ENCODE measurements around the gene PTGFRN. TPM values are rescaled to one million over a fixed set of nuclear protein-coding genes. Genes with fewer than 3 reads are reported as not detected.
A peak's percentile ranks its signal among the peaks of the same experiment; 100 is the strongest.

PTGFRN gene
- total RNA-seq, 1 donor from 2014 or later, result 91.3 TPM

DNA sequence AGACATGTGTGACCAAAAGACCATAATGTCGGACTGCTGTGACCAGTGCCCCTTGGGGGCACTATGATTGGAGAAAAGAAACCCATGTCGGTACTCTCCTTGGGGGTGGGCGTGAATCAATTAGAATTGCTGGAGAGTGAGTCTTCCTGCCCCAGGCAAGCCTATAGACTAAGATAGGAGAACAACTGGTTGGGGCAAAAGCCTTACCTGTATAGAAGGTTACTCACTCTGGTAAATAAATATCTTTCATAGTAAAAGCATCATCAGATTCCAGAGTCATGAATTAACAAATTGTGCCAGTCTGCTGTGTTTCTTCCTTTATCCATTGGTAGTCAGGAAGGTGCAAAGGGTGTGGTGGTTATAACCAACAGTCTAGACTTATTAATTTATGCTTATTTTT is 2.9 kb upstream of the PTGFRN start:
- DNase-seq (ENCODE audit: low read depth), result no peak
- no peaks in the 10 kb centered on the region for H3K27me3 ChIP-seq (ENCODE audit: control insufficient read depth, insufficient read depth, low read length)
- TF ChIP-seq, protein P1, sequence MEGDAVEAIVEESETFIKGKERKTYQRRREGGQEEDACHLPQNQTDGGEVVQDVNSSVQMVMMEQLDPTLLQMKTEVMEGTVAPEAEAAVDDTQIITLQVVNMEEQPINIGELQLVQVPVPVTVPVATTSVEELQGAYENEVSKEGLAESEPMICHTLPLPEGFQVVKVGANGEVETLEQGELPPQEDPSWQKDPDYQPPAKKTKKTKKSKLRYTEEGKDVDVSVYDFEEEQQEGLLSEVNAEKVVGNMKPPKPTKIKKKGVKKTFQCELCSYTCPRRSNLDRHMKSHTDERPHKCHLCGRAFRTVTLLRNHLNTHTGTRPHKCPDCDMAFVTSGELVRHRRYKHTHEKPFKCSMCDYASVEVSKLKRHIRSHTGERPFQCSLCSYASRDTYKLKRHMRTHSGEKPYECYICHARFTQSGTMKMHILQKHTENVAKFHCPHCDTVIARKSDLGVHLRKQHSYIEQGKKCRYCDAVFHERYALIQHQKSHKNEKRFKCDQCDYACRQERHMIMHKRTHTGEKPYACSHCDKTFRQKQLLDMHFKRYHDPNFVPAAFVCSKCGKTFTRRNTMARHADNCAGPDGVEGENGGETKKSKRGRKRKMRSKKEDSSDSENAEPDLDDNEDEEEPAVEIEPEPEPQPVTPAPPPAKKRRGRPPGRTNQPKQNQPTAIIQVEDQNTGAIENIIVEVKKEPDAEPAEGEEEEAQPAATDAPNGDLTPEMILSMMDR (IDR thresholded peaks at IDR 0.05; ENCODE audit: insufficient read depth, low read length, poor library complexity, severe bottlenecking), result no peak
- H3K36me3 ChIP-seq (ENCODE audit: control insufficient read depth, insufficient read depth, low read length), result no peaks in the 10 kb centered on the region
- no peak overlapping the region for H3K4me3 ChIP-seq (ENCODE audit: low read depth, low read length)

DNA sequence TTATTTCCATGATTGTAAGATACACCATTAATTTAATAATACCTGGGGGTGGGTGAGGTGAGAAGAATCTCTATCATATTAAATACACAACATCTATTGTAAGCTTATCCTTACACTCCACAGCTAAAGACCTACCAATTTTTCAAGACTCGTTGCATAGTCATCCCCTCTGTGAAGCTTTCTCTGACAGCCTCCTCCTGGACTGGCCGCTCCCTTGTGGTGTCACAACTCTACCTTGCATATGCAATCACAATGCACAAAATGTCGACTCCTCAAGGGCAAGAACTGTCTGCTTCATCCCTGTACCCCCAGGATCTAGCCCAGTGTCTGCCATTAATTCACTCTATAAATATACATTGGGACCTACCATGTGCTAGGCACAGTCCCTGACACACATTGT is 2.4 kb upstream of the PTGFRN start:
- Histone ChIP-seq H3K27me3 (ENCODE audit: control insufficient read depth, insufficient read depth, low read length) (no peaks in the 10 kb centered on the region), H3K4me3 (ENCODE audit: low read depth, low read length) (no peak overlapping the region), H3K36me3 (ENCODE audit: control insufficient read depth, insufficient read depth, low read length) (no peaks in the 10 kb centered on the region)
- DNase-seq (ENCODE audit: low read depth), result no peak
- TF ChIP-seq, protein P1 (IDR thresholded peaks at IDR 0.05; ENCODE audit: insufficient read depth, low read length, poor library complexity, severe bottlenecking), result no peak

DNA sequence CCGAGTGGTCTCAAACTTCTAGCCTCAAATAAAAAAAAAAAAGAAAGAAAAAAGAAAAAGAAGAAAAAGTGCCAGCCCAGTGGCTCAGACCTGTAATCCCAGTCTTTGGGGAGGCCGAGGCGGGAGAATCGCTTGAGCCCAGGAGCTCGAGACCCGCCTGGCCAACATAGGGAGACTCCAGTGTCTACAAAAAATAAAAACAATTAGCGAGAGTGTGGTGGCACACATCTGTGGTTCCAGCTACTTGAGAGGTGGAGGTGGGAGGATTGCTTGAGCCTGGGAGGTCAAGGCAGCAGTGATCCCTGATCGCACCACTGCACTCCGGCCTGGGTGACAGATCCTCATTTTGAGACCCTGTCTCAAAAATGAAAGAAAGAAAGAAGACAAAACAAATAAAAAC is 1.4 kb upstream of the PTGFRN start:
- Histone ChIP-seq H3K27me3 (ENCODE audit: control insufficient read depth, insufficient read depth, low read length) (no peaks in the 10 kb centered on the region), H3K36me3 (ENCODE audit: control insufficient read depth, insufficient read depth, low read length) (no peaks in the 10 kb centered on the region), H3K4me3 (ENCODE audit: low read depth, low read length) (no peak overlapping the region)
- TF ChIP-seq, protein P1 (IDR thresholded peaks at IDR 0.05; ENCODE audit: insufficient read depth, low read length, poor library complexity, severe bottlenecking), result no peak
- DNase-seq (ENCODE audit: low read depth), result no peak

DNA sequence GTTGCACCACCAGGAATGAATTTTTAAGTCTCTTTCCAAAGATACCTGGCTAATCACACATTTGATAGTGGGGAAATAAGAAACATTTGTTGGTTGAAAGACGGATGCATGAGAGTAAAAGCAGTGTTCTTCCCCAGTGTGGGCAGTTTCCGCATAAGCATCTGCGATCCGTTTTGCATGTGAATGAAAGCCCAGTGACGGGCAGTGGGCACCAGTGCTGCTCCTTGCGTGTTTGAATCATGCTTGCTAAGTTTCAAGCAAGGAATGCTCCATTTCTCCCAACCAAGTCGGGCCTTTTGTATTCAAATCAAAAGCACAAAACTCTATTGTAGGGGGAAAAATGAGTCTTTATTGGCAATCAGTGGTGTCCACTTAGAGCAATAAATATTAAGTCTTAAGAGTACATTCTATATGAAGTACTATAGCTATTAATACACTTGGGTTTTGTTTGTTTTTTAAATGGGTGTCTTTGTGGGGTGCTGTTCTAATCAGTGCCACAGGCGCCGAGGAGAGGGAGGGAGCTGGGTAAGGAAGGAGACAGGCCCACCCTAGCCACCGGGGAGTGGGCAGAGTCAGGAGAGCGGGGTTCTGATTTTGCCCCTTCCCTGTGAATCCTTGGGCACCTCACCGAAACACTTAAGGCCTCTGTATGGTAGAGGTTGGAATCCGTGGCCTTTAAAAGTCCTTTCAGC is 750 bp upstream of the PTGFRN start:
- H3K4me3 ChIP-seq (ENCODE audit: low read depth, low read length), result peak overlapping the region; percentile 80
- DNase-seq (ENCODE audit: low read depth), result no peak
- TF ChIP-seq, protein P1 (IDR thresholded peaks at IDR 0.05; ENCODE audit: insufficient read depth, low read length, poor library complexity, severe bottlenecking), result no peak
- no peaks in the 10 kb centered on the region for H3K27me3 ChIP-seq (ENCODE audit: control insufficient read depth, insufficient read depth, low read length)
- no peaks in the 10 kb centered on the region for H3K36me3 ChIP-seq (ENCODE audit: control insufficient read depth, insufficient read depth, low read length)

DNA sequence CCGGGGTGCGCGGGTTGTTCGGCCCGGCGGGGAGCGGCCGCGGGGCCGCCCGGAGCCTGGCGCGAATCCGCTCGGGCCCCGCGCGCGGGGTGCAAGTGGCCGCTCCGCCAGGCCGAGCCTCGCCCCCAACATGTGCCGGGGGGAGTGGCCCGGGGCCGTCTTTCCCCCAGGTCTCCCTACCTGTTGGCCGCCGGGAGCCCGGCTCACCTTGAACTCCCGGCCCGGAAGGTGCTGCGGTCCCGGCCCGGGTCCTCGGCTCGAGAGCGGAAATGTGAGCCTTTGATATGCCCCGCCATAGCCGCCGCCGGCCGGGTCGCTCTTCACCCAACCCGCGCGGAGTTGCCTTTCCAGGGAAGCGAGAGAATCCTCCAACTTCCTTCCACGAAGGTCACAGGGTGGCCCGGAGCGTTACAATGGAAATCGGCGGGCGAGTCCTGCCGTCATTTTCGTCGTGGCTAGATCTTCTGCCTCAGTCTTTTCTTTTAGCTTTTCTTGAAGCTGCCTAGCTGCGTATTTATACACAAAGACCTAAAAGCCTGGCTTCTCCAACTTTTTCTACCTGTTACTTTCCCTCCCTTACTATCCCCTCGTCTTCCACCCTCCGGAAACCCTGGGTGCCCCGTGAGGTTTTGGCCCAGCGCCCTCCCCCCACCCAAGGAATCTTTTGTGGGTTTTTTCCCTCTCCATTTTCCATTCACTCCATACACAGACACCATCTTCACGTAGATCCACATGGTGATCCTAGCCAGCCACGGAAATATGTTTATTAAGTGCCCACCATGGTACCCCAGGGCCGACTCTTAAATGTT is 867 bp downstream of the PTGFRN start:
- Histone ChIP-seq H3K4me3 (ENCODE audit: low read depth, low read length) (peak overlapping the region; percentile 80), H3K36me3 (ENCODE audit: control insufficient read depth, insufficient read depth, low read length) (no peaks in the 10 kb centered on the region), H3K27me3 (ENCODE audit: control insufficient read depth, insufficient read depth, low read length) (no peaks in the 10 kb centered on the region)
- TF ChIP-seq, protein P1 (IDR thresholded peaks at IDR 0.05; ENCODE audit: insufficient read depth, low read length, poor library complexity, severe bottlenecking), result no peak
- no peak for DNase-seq (ENCODE audit: low read depth)

Measured in kidney epithelial cell (primary cell).